Femur (tissue), 1 donor: Measurements from ENCODE around the gene SPATA2L.
"Not testable (repeated sequence)": the region's sequence is repeated elsewhere in the genome, so short reads cannot be mapped to it uniquely, and the experiment has no call there.

Experiments used
- DNase-seq: peaks from one replicate; pipeline ENCODE4 v3.0.0-alpha.2; 2017

The SPATA2L gene

GRCh38 chr16:89706518-89707260 lies 5.2 kb upstream of the SPATA2L start:
- DNase-seq: no peak

GRCh38 chr16:89705006-89705405 lies 3.5 kb upstream of the SPATA2L start:
- DNase-seq: no peak

- DNase-seq: no peak
Measured at GRCh38 chr16:89704281-89704680, 2.8 kb upstream of the SPATA2L start.

- DNase-seq: no peak
Measured at GRCh38 chr16:89700649-89701424, 668 bp downstream of the SPATA2L start.

GRCh38 chr16:89700100-89700648 lies 1.3 kb downstream of the SPATA2L start:
- DNase-seq: peak; percentile 96

- not testable (repeated sequence) for DNase-seq
Measured at GRCh38 chr16:89699629-89700099, 1.8 kb downstream of the SPATA2L start.

- not testable (repeated sequence) for DNase-seq
Measured at GRCh38 chr16:89698717-89699116, 2.8 kb downstream of the SPATA2L start.

GRCh38 chr16:89697616-89698331 lies 3.7 kb downstream of the SPATA2L start:
- no peak for DNase-seq

- DNase-seq: peak; percentile 74
Measured at GRCh38 chr16:89697161-89697615, 4.3 kb downstream of the SPATA2L start.

- no peak for DNase-seq
Measured at GRCh38 chr16:89696670-89697128, 4.8 kb downstream of the SPATA2L start.

- no peak for DNase-seq
Measured at GRCh38 chr16:89695875-89696669, 5.4 kb downstream of the SPATA2L start.

GRCh38 chr16:89695086-89695874 lies 6.2 kb downstream of the SPATA2L start:
- no peak for DNase-seq

GRCh38 chr16:89694784-89695085 lies 6.8 kb downstream of the SPATA2L start:
- DNase-seq: not testable (repeated sequence)

- no peak for DNase-seq
Measured at GRCh38 chr16:89693931-89694783, 7.3 kb downstream of the SPATA2L start.

GRCh38 chr16:89693289-89693731 lies 8.2 kb downstream of the SPATA2L start:
- no peak for DNase-seq

- DNase-seq: no peak
Measured at GRCh38 chr16:89691986-89692569, 9.4 kb downstream of the SPATA2L start.

- no peak for DNase-seq
Measured at GRCh38 chr16:89691231-89691985, 10.1 kb downstream of the SPATA2L start.

GRCh38 chr16:89690392-89690901 lies 11.1 kb downstream of the SPATA2L start:
- DNase-seq: no peak

- not testable (repeated sequence) for DNase-seq
Measured at GRCh38 chr16:89689621-89690020, 11.9 kb downstream of the SPATA2L start.
